Measurements from ENCODE around the gene MBD3.

DNA sequence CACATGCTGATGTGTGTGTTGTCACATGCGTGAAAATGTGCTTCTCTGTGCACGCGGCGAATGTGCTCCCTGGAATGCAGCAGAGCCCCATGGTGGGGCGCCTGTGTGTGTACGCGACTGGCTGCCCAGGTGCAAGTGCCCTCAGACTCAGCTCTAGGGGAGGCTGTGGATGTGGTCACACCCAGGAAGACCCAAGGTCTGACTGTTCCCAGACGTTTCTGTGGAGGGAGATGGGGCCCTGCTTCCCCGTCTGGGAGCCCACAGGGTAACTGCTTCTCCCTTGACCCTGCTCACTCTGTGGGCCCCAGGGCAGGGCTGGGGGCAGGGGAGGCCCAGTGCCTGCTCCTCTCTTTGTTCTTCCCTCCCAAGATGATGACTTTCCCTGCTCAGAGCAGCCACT, 20.5 kb upstream of the MBD3 start:
- TF ChIP-seq, protein P1, sequence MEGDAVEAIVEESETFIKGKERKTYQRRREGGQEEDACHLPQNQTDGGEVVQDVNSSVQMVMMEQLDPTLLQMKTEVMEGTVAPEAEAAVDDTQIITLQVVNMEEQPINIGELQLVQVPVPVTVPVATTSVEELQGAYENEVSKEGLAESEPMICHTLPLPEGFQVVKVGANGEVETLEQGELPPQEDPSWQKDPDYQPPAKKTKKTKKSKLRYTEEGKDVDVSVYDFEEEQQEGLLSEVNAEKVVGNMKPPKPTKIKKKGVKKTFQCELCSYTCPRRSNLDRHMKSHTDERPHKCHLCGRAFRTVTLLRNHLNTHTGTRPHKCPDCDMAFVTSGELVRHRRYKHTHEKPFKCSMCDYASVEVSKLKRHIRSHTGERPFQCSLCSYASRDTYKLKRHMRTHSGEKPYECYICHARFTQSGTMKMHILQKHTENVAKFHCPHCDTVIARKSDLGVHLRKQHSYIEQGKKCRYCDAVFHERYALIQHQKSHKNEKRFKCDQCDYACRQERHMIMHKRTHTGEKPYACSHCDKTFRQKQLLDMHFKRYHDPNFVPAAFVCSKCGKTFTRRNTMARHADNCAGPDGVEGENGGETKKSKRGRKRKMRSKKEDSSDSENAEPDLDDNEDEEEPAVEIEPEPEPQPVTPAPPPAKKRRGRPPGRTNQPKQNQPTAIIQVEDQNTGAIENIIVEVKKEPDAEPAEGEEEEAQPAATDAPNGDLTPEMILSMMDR (IDR thresholded peaks at IDR 0.05) = no peak
- no peak for TF ChIP-seq EZH2 (IDR thresholded peaks at IDR 0.05)
